ENCODE measurements around the gene B3GNT3.
"Not testable (repeated sequence)": the region's sequence is repeated elsewhere in the genome, so short reads cannot be mapped to it uniquely, and the experiment has no call there.

B3GNT3 gene

GRCh38 chr19:17777840-17778239 lies 17.1 kb upstream of the B3GNT3 start:
- H3K27me3 Mint-ChIP-seq, H3K9me3 Mint-ChIP-seq, H3K4me3 Mint-ChIP-seq: not testable (repeated sequence)
- intact Hi-C loops (cut with micrococcal nuclease), result loop anchor here (5.0 kb wide), 1 partner anchor 79 kb away; the partner anchor contains the start of gene RPL18A
- Mint-ChIP-seq H3K36me3 (ENCODE audit: low read depth) (peaks cover 89% of the 10 kb centered on the region), H3K27ac (peak overlapping the region; percentile 76), H3K4me1 (ENCODE audit: low read depth) (peaks cover 53% of the 10 kb centered on the region)

GRCh38 chr19:17778251-17778967 lies 16.5 kb upstream of the B3GNT3 start:
- Mint-ChIP-seq H3K27ac (peak overlapping the region; percentile 76), H3K4me3 (peak overlapping the region; percentile 73), H3K36me3 (ENCODE audit: low read depth) (peaks cover 89% of the 10 kb centered on the region), H3K9me3 (no peaks in the 10 kb centered on the region), H3K27me3 (no peaks in the 10 kb centered on the region), H3K4me1 (ENCODE audit: low read depth) (peaks cover 55% of the 10 kb centered on the region)
- intact Hi-C loops (cut with micrococcal nuclease), result loop anchor here (5.0 kb wide), 1 partner anchor 79 kb away; the partner anchor contains the start of gene RPL18A

- H3K36me3 Mint-ChIP-seq (ENCODE audit: low read depth), result peaks cover 89% of the 10 kb centered on the region
- H3K4me1 Mint-ChIP-seq (ENCODE audit: low read depth), result peaks cover 62% of the 10 kb centered on the region
- H3K27me3 Mint-ChIP-seq, result no peaks in the 10 kb centered on the region
- peak overlapping the region; percentile 73 for H3K4me3 Mint-ChIP-seq
- intact Hi-C loops (cut with micrococcal nuclease), result loop anchor here (5.0 kb wide), 1 partner anchor 78 kb away; the partner anchor contains the start of gene RPL18A
- no peaks in the 10 kb centered on the region for H3K9me3 Mint-ChIP-seq
- H3K27ac Mint-ChIP-seq, result peak overlapping the region; percentile 76
These were observed 15.7 kb upstream of the B3GNT3 start for GRCh38 chr19:17778968-17779929.

- Mint-ChIP-seq H3K4me3 (no peak overlapping the region), H3K27me3 (no peaks in the 10 kb centered on the region), H3K36me3 (ENCODE audit: low read depth) (peaks cover 89% of the 10 kb centered on the region), H3K4me1 (ENCODE audit: low read depth) (peaks cover 55% of the 10 kb centered on the region), H3K27ac (no peak overlapping the region), H3K9me3 (no peaks in the 10 kb centered on the region)
- intact Hi-C loops (cut with micrococcal nuclease), result loop anchor here (5.0 kb wide), 1 partner anchor 78 kb away; no protein-coding TSS in a partner anchor
These were observed 14.2 kb upstream of the B3GNT3 start for GRCh38 chr19:17780781-17781180.

DNA sequence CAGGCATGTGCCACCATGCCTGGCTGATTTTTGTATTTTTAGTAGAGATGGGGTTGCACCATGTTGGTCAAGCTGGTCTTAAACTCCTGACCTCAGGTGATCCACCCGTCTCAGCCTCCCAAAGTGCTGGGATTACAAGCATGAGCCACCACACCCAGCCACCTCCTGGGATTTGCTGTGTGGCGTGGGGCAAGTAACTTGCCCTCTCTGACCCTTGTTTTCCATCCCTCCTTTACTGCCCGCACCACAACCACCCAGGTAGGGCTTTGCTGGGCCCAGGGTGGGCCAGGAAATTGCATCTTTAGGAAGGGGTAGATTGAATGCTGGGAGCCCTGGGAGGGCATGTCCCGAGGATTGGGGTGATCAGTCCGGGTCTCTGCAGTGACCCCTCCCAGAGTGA lies 11.2 kb upstream of the B3GNT3 start:
- peaks cover 94% of the 10 kb centered on the region for H3K36me3 Mint-ChIP-seq (ENCODE audit: low read depth)
- H3K27me3 Mint-ChIP-seq, H3K9me3 Mint-ChIP-seq, H3K4me3 Mint-ChIP-seq, H3K27ac Mint-ChIP-seq: not testable (repeated sequence)
- H3K4me1 Mint-ChIP-seq (ENCODE audit: low read depth), result peaks cover 41% of the 10 kb centered on the region
- intact Hi-C loops (cut with micrococcal nuclease), result loop anchor here (5.0 kb wide), 1 partner anchor 81 kb away; no protein-coding TSS in a partner anchor

DNA sequence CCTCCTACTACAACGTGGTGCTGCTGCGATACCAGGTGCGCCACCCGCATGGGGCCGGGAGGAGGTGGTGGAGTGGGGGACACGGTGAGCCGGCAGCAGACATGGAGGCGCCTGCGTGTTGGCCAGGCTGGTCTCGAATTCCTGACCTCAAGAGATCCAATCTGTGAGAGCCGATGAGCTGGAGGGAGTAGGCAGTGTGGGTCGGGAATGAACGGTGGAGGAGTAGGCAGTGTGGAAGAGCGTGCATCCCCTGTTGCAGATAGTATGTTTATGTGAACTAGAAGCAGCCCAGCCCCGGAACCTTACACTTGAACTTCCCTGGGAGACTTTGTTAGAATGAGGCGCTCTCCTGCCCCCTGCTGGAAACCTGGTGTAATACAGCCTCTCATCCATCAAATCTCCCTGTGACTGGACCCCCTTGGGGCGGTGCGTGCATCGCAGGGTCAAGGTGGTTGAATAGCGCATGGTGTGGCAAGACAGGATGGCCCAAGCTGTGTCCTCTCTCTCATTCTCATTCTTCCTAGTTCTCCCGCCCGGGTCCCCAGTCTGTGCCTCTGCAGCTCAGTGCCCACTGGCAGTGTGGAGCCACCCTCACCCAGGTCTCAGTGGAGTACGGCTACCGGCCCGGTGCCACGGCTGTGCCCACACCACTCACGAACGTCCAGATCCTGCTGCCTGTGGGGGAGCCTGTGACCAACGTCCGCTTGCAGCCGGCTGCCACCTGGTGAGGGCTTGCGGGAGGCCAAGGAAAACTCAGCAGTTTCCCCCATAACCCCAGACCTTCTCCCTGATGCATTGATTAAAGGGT lies 10.5 kb upstream of the B3GNT3 start:
- peaks cover 100% of the 10 kb centered on the region for H3K36me3 Mint-ChIP-seq (ENCODE audit: low read depth)
- H3K4me3 Mint-ChIP-seq, result no peak overlapping the region
- no peak overlapping the region for H3K27ac Mint-ChIP-seq
- H3K9me3 Mint-ChIP-seq, result no peaks in the 10 kb centered on the region
- H3K4me1 Mint-ChIP-seq (ENCODE audit: low read depth), result peaks cover 34% of the 10 kb centered on the region
- peaks cover 5% of the 10 kb centered on the region for H3K27me3 Mint-ChIP-seq
- intact Hi-C loops (cut with micrococcal nuclease), result loop anchor here (5.0 kb wide), 1 partner anchor 82 kb away; no protein-coding TSS in a partner anchor

DNA sequence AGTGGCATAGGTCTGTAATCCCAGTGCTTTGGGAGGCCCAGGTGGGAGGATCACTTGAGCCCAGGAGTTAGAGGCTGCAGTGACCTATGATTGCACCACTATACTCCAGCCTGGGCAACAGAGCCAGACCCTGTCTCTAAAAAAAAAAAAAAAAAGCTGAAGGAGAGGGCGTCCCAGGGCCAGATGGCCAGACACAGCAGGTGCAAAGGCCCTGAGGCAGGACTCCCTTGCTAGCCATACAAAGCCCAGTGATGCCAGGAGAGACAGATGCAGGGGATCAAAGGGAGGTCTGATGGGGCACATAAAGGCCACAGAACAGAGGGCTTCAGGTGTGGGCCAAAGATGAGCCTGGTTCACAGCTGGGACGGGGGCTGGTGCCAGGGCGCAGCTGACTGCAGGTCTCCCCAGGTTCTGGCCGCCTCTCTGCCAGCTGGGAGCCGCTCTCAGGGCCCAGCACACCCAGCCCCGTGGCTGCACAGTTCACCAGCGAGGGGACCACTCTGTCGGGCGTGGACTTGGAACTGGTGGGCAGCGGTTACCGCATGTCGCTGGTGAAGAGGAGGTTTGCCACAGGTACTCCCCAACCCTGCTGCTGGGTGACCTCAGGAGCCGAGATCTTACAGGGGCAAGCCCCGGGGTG lies 7.5 kb upstream of the B3GNT3 start:
- no peak overlapping the region for H3K27ac Mint-ChIP-seq
- H3K9me3 Mint-ChIP-seq, result no peaks in the 10 kb centered on the region
- peaks cover 72% of the 10 kb centered on the region for H3K36me3 Mint-ChIP-seq (ENCODE audit: low read depth)
- peaks cover 34% of the 10 kb centered on the region for H3K4me1 Mint-ChIP-seq (ENCODE audit: low read depth)
- intact Hi-C loops (cut with micrococcal nuclease), result no loop called here
- H3K27me3 Mint-ChIP-seq, result peaks cover 28% of the 10 kb centered on the region
- H3K4me3 Mint-ChIP-seq, result no peak overlapping the region

- intact Hi-C loops (cut with micrococcal nuclease), result no loop called here
- H3K27ac Mint-ChIP-seq, result no peak overlapping the region
- H3K36me3 Mint-ChIP-seq (ENCODE audit: low read depth), result peaks cover 60% of the 10 kb centered on the region
- H3K9me3 Mint-ChIP-seq, result no peaks in the 10 kb centered on the region
- no peak overlapping the region for H3K4me3 Mint-ChIP-seq
- H3K4me1 Mint-ChIP-seq (ENCODE audit: low read depth), result peaks cover 27% of the 10 kb centered on the region
- peaks cover 38% of the 10 kb centered on the region for H3K27me3 Mint-ChIP-seq
These were observed 6.3 kb upstream of the B3GNT3 start for GRCh38 chr19:17788632-17789031.

DNA sequence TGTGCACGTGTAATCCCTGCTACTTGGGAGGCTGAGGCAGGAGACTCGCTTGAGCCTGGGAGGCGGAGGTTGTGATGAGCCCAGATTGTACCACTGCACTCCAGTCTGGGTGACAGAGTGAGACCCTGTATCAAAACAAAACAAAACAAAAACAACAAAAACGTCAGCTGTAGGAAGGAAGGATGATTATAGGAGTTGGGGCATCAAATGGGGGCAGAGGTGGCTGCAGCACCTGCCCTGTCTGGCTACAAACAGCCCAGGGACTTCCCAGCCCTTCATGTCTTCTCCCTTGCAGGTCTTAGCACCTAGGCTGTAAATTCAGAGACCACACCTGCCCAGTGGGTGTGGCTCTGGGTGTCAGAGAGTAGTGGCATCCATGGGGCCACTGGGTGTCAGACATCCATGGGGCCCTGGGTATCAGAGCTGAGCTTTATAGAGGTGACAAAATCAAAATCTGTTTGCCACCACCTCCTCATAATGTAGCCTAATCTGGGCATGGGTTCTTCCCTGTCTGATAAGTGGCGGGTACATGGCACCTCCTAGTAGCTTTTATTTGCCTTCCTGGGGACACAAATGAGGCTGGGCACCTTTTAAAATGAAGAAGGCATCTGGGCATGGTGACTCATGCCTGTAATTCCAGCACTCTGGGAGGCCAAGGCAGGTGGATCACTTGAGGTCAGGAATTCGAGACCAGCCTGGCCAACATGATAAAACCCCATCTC lies 4.7 kb upstream of the B3GNT3 start:
- Mint-ChIP-seq H3K4me3 (no peak overlapping the region), H3K36me3 (ENCODE audit: low read depth) (peaks cover 44% of the 10 kb centered on the region), H3K4me1 (ENCODE audit: low read depth) (peaks cover 24% of the 10 kb centered on the region), H3K27ac (no peak overlapping the region), H3K27me3 (peaks cover 54% of the 10 kb centered on the region), H3K9me3 (no peaks in the 10 kb centered on the region)
- intact Hi-C loops (cut with micrococcal nuclease), result no loop called here

DNA sequence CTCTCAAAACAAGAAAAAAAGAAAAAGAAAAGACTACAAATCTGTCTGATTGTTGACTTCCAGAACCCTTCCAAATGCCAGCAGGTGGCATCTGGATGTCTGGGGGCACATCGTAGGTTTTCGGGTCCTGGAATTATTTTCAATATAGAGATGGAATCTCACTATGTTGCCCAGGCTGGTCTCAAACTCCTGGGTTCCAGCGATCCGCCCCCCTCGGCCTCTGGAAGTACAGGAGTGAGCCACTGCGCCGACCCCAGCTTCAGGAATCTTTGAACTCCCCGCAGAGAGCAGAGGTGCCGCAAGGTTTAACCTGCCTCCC lies 567 bp upstream of the B3GNT3 start:
- peaks cover 74% of the 10 kb centered on the region for H3K27me3 Mint-ChIP-seq
- no peaks in the 10 kb centered on the region for H3K9me3 Mint-ChIP-seq
- peak overlapping the region; percentile 69 for H3K4me3 Mint-ChIP-seq
- H3K4me1 Mint-ChIP-seq (ENCODE audit: low read depth), result peaks cover 37% of the 10 kb centered on the region
- peaks cover 2% of the 10 kb centered on the region for H3K36me3 Mint-ChIP-seq (ENCODE audit: low read depth)
- intact Hi-C loops (cut with micrococcal nuclease), result no loop called here
- peak overlapping the region; percentile 47 for H3K27ac Mint-ChIP-seq

GRCh38 chr19:17795495-17795856 lies 538 bp downstream of the B3GNT3 start:
- intact Hi-C loops (cut with micrococcal nuclease), result no loop called here
- H3K27me3 Mint-ChIP-seq, result peaks cover 75% of the 10 kb centered on the region
- peaks cover 37% of the 10 kb centered on the region for H3K4me1 Mint-ChIP-seq (ENCODE audit: low read depth)
- no peaks in the 10 kb centered on the region for H3K36me3 Mint-ChIP-seq (ENCODE audit: low read depth)
- no peaks in the 10 kb centered on the region for H3K9me3 Mint-ChIP-seq
- H3K4me3 Mint-ChIP-seq, result no peak overlapping the region
- H3K27ac Mint-ChIP-seq, result no peak overlapping the region

GRCh38 chr19:17796013-17796837 lies 1.3 kb downstream of the B3GNT3 start:
- Mint-ChIP-seq H3K4me1 (ENCODE audit: low read depth) (peaks cover 30% of the 10 kb centered on the region), H3K27ac (no peak overlapping the region), H3K36me3 (ENCODE audit: low read depth) (no peaks in the 10 kb centered on the region), H3K4me3 (no peak overlapping the region), H3K9me3 (no peaks in the 10 kb centered on the region), H3K27me3 (peaks cover 71% of the 10 kb centered on the region)
- intact Hi-C loops (cut with micrococcal nuclease), result no loop called here
